CD8-positive, alpha-beta memory T cell (primary cell): Measurements from ENCODE around the gene SFTPB. TPM values are rescaled to one million over a fixed set of nuclear protein-coding genes. Genes with fewer than 3 reads are reported as not detected.

Source experiments
- CTCF ChIA-PET: fragments of 350-600 bp; sonication (Branson Sonifier 250); formaldehyde crosslinking; loops from one replicate; lab custom pipeline; 2021; ENCODE audit warnings: antibody characterized with exemption; lab: Charles Lee
- POLR2A ChIA-PET: fragments of 350-600 bp; sonication (Branson Sonifier 250); formaldehyde crosslinking; loops from one replicate; lab custom pipeline; 2021; ENCODE audit warnings: antibody characterized with exemption; lab: Charles Lee
- DNase-seq, 5 donors: peaks; one replicate each; pipeline versions ENCODE4 v3.0.0 to v3.0.0-alpha.2; 2020 to 2022; ENCODE audit warnings: mixed read lengths in 1 of 5
- H3K27ac ChIP-seq: one replicate; pipeline ENCODE4 v1.7.0; 2013; ENCODE audit warnings: low read depth, mild to moderate bottlenecking, low read length, moderate library complexity
- H3K27me3 ChIP-seq: 2 replicates; pipeline ENCODE4 v1.7.0; 2013; ENCODE audit warnings: low read length, mild to moderate bottlenecking; ENCODE audit not compliant: insufficient read depth, poor library complexity, severe bottlenecking
- H3K36me3 ChIP-seq: 2 replicates; pipeline ENCODE4 v1.7.0; 2013; ENCODE audit warnings: mild to moderate bottlenecking, low read length, moderate library complexity; ENCODE audit not compliant: insufficient read depth
- H3K4me1 ChIP-seq: 2 replicates; pipeline ENCODE4 v1.7.0; 2013; ENCODE audit warnings: mild to moderate bottlenecking, low read length, moderate library complexity; ENCODE audit not compliant: insufficient read depth
- H3K4me3 ChIP-seq: 2 replicates; pipeline ENCODE4 v1.7.0; 2013; ENCODE audit warnings: mild to moderate bottlenecking, low read length
- H3K9me3 ChIP-seq: 2 replicates; pipeline ENCODE4 v1.7.0; 2013; ENCODE audit warnings: mild to moderate bottlenecking, low read length
- H3K27ac Mint-ChIP-seq, 8 donors: one replicate each; pipeline ENCODE4 v1.8.0; 2020 to 2021; ENCODE audit warnings: mixed read lengths in 8 of 8, mild to moderate bottlenecking in 6 of 8, inconsistent platforms in 3 of 8, moderate library complexity in 3 of 8
- H3K27me3 Mint-ChIP-seq, 2 donors: one replicate each; pipeline ENCODE4 v1.8.0; 2020 to 2021; ENCODE audit warnings: mixed read lengths in 2 of 2, mild to moderate bottlenecking in 1 of 2, moderate library complexity in 1 of 2
- H3K36me3 Mint-ChIP-seq, 3 donors: one replicate each; pipeline ENCODE4 v1.8.0; 2020 to 2021; ENCODE audit warnings: mixed read lengths in 3 of 3, inconsistent platforms in 1 of 3, mild to moderate bottlenecking in 1 of 3
- H3K4me1 Mint-ChIP-seq, 3 donors: one replicate each; pipeline ENCODE4 v1.8.0; 2020 to 2021; ENCODE audit warnings: mixed read lengths in 3 of 3, inconsistent platforms in 1 of 3, mild to moderate bottlenecking in 1 of 3
- H3K4me3 Mint-ChIP-seq, 7 donors: one replicate each; pipeline ENCODE4 v1.8.0; 2020 to 2021; ENCODE audit warnings: mixed read lengths in 7 of 7, mild to moderate bottlenecking in 6 of 7, moderate library complexity in 4 of 7, inconsistent platforms in 2 of 7
- H3K9me3 Mint-ChIP-seq, 5 donors: one replicate each; pipeline ENCODE4 v1.8.0; 2020 to 2022; ENCODE audit warnings: mixed read lengths in 5 of 5, mild to moderate bottlenecking in 3 of 5, moderate library complexity in 2 of 5, inconsistent platforms in 1 of 5
- polyA plus RNA-seq: library from polyadenylated mRNA; unstranded; fragments of 300-500 nt; fragmentation: Illumina TruSeq; gene quantifications from one replicate; pipeline ENCODE4 v1.2.3, GENCODE V29; 2021
- total RNA-seq, 2 experiments: library from RNA; stranded (reverse); gene quantifications; one replicate each; pipeline ENCODE4 v1.2.3, GENCODE V29; 2021

Gene SFTPB
- total and polyA plus RNA-seq, 3 experiments from 2014 or later, result not detected

DNA sequence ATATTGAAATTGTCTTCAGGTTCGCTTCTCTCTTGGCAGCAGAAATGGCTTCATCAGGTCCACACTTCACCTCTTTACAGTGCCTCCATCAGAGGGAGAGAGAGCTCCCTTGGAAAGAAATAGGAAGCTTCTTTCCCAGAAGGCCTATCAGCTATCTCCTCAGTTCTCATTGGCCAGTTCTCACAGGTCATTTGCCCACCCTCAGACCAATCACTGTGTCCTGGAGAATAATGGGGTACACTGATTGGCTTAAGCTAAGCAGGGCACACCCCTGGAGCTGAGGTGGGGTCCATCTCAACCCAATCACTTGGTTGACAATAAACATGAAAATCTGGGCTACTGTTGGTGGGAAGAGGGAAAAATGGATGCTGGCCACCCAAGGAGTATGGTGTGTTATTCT is 31.3 kb upstream of the SFTPB start:
- Histone ChIP-seq H3K36me3 (no peaks in the 10 kb centered on the region), H3K27me3 (no peaks in the 10 kb centered on the region), H3K9me3 (no peaks in the 10 kb centered on the region), H3K27ac (no peak overlapping the region), H3K4me3 (no peak overlapping the region), H3K4me1 (no peaks in the 10 kb centered on the region)
- Mint-ChIP-seq H3K4me3 (peak overlapping the region in 1 of 7 donors; percentile 5), H3K9me3 (no peaks in the 10 kb centered on the region), H3K36me3 (no peaks in the 10 kb centered on the region), H3K27ac (peak overlapping the region in 2 of 8 donors; percentile 10 to 19), H3K4me1 (peaks cover 3 to 21% (median 7%) of the 10 kb centered on the region in 3 donors), H3K27me3 (no peaks in the 10 kb centered on the region)
- ChIA-PET CTCF (interaction anchor here (2.4 kb wide), 1 partner anchor 8 kb away, joined by 14 read pairs; no protein-coding TSS in a partner anchor), POLR2A (no interaction called here)
- DNase-seq, result no peak

- Mint-ChIP-seq H3K27me3 (no peaks in the 10 kb centered on the region), H3K4me1 (peaks cover 3 to 20% (median 5%) of the 10 kb centered on the region in 3 donors), H3K4me3 (no peak overlapping the region), H3K36me3 (no peaks in the 10 kb centered on the region), H3K27ac (peak overlapping the region in 1 of 8 donors; percentile 10), H3K9me3 (no peaks in the 10 kb centered on the region)
- Histone ChIP-seq H3K27ac (no peak overlapping the region), H3K27me3 (no peaks in the 10 kb centered on the region), H3K4me1 (no peaks in the 10 kb centered on the region), H3K4me3 (no peak overlapping the region), H3K9me3 (no peaks in the 10 kb centered on the region), H3K36me3 (no peaks in the 10 kb centered on the region)
- CTCF ChIA-PET, result interaction anchor here (2.4 kb wide), 1 partner anchor 8 kb away, joined by 14 read pairs; no protein-coding TSS in a partner anchor
- POLR2A ChIA-PET, result no interaction called here
- DNase-seq, result no peak
Observed at GRCh38 chr2:85698880-85699254, 30.9 kb upstream of the SFTPB start.

- Histone ChIP-seq H3K4me1 (no peaks in the 10 kb centered on the region), H3K27ac (no peak overlapping the region), H3K27me3 (no peaks in the 10 kb centered on the region), H3K4me3 (no peak overlapping the region), H3K36me3 (no peaks in the 10 kb centered on the region), H3K9me3 (no peaks in the 10 kb centered on the region)
- no peak for DNase-seq
- ChIA-PET POLR2A (no interaction called here), CTCF (interaction anchor here (2.4 kb wide), 1 partner anchor 9 kb away, joined by 14 read pairs; no protein-coding TSS in a partner anchor)
- Mint-ChIP-seq H3K9me3 (no peaks in the 10 kb centered on the region), H3K4me3 (peak overlapping the region in 4 of 7 donors; percentile 26 to 61 (median 41)), H3K27me3 (no peaks in the 10 kb centered on the region), H3K36me3 (no peaks in the 10 kb centered on the region), H3K4me1 (peaks cover 3 to 21% (median 5%) of the 10 kb centered on the region in 3 donors), H3K27ac (peak overlapping the region in 3 of 8 donors; percentile 28 to 75 (median 70))
Observed at GRCh38 chr2:85698184-85698879, 30.3 kb upstream of the SFTPB start.

DNA sequence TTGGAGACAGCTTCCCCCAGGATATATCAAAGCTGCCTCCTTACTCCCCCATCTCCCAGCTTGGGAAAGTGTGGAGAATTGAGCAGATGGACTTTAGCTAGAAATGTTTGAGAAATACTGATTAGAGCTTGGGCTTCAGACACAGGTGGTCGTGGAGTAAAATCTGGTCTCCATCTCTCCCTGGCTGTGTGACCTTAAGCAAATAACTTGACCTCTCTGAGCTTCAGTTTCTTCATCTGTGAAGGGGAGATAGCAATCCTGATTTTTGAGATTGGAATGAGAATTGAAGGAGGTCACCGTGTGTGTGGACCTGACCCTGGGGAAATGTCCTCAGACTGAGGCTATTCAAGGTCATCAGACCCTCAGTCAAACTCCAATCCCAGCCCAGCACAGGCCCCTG is 29.7 kb upstream of the SFTPB start:
- Histone ChIP-seq H3K4me3 (no peak overlapping the region), H3K4me1 (no peaks in the 10 kb centered on the region), H3K9me3 (no peaks in the 10 kb centered on the region), H3K27me3 (no peaks in the 10 kb centered on the region), H3K36me3 (no peaks in the 10 kb centered on the region), H3K27ac (no peak overlapping the region)
- Mint-ChIP-seq H3K27me3 (peaks cover 0 to under 1% of the 10 kb centered on the region in 2 donors), H3K27ac (no peak overlapping the region), H3K4me3 (peak overlapping the region in 4 of 7 donors; percentile 13 to 75 (median 52)), H3K36me3 (no peaks in the 10 kb centered on the region), H3K4me1 (peaks cover 0 to 15% (median 3%) of the 10 kb centered on the region in 3 donors), H3K9me3 (no peaks in the 10 kb centered on the region)
- CTCF ChIA-PET, result interaction anchor here (2.4 kb wide), 1 partner anchor 10 kb away, joined by 14 read pairs; no protein-coding TSS in a partner anchor
- POLR2A ChIA-PET, result no interaction called here
- no peak for DNase-seq

DNA sequence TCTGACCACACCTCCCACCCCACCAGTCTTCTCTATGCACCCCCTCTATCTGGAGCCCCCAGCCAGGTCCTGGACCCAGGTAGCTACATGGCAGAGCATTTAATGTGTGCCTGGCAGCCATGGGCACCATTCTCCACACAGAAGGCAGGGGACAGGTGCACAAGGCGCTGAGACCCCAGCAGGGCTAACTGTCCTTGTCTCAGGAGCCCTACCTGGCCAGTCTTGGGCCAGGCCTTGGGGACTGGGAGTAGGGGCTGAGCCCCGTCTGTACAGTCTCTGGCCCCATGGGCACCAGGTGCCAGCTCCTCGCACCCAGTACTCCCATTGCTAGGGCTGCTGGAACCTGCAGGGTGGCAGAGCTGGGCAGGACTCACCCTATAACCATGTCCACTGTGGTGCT is 29.1 kb upstream of the SFTPB start:
- DNase-seq, result no peak
- H3K27ac ChIP-seq, result no peak overlapping the region
- ChIA-PET CTCF (interaction anchor here (1.2 to 2.4 kb wide), 2 partner anchors 10 kb away, joined by 5 to 14 read pairs; no protein-coding TSS in a partner anchor), POLR2A (no interaction called here)
- H3K36me3 ChIP-seq, result no peaks in the 10 kb centered on the region
- H3K4me3 ChIP-seq, result no peak overlapping the region
- no peaks in the 10 kb centered on the region for H3K27me3 ChIP-seq
- Mint-ChIP-seq H3K27me3 (peaks cover 0 to 5% of the 10 kb centered on the region in 2 donors), H3K9me3 (no peaks in the 10 kb centered on the region), H3K4me1 (peaks cover 0 to 9% (median 0%) of the 10 kb centered on the region in 3 donors), H3K27ac (peak overlapping the region in 2 of 8 donors; percentile 35 to 38), H3K36me3 (no peaks in the 10 kb centered on the region), H3K4me3 (peak overlapping the region in 5 of 7 donors; percentile 36 to 81 (median 79))
- H3K4me1 ChIP-seq, result no peaks in the 10 kb centered on the region
- no peaks in the 10 kb centered on the region for H3K9me3 ChIP-seq

GRCh38 chr2:85695691-85696668 is 28.0 kb upstream of the SFTPB start:
- H3K27me3 Mint-ChIP-seq, result peaks cover under 1 to 5% of the 10 kb centered on the region in 2 donors
- CTCF ChIA-PET, result interaction anchor here (1.2 kb wide), 1 partner anchor 11 kb away, joined by 5 read pairs; no protein-coding TSS in a partner anchor
- peak overlapping the region in 5 of 7 donors; percentile 71 to 92 (median 80) for H3K4me3 Mint-ChIP-seq
- H3K36me3 Mint-ChIP-seq, result no peaks in the 10 kb centered on the region
- POLR2A ChIA-PET, result no interaction called here
- H3K4me3 ChIP-seq, result no peak overlapping the region
- peaks cover 0 to 8% (median 0%) of the 10 kb centered on the region in 3 donors for H3K4me1 Mint-ChIP-seq
- peak overlapping the region in 6 of 8 donors; percentile 46 to 90 (median 72) for H3K27ac Mint-ChIP-seq
- H3K27ac ChIP-seq, result no peak overlapping the region
- no peaks in the 10 kb centered on the region for H3K27me3 ChIP-seq
- no peaks in the 10 kb centered on the region for H3K9me3 ChIP-seq
- H3K9me3 Mint-ChIP-seq, result no peaks in the 10 kb centered on the region
- H3K36me3 ChIP-seq, result no peaks in the 10 kb centered on the region
- no peak for DNase-seq
- no peaks in the 10 kb centered on the region for H3K4me1 ChIP-seq

- Mint-ChIP-seq H3K27me3 (peaks cover 4 to 5% of the 10 kb centered on the region in 2 donors), H3K4me1 (peaks cover 0 to 8% (median 0%) of the 10 kb centered on the region in 3 donors), H3K9me3 (no peaks in the 10 kb centered on the region), H3K27ac (peak overlapping the region in 6 of 8 donors; percentile 63 to 93 (median 84)), H3K4me3 (peak overlapping the region in 6 of 7 donors; percentile 66 to 92 (median 77)), H3K36me3 (no peaks in the 10 kb centered on the region)
- CTCF ChIA-PET, result no interaction called here
- no peak for DNase-seq
- POLR2A ChIA-PET, result no interaction called here
- no peaks in the 10 kb centered on the region for H3K36me3 ChIP-seq
- H3K4me3 ChIP-seq, result no peak overlapping the region
- no peak overlapping the region for H3K27ac ChIP-seq
- no peaks in the 10 kb centered on the region for H3K4me1 ChIP-seq
- H3K27me3 ChIP-seq, result no peaks in the 10 kb centered on the region
- H3K9me3 ChIP-seq, result no peaks in the 10 kb centered on the region
Observed at GRCh38 chr2:85695121-85695520, 27.1 kb upstream of the SFTPB start.
